ENCODE data around the gene LMBR1L. TPM values are rescaled to one million over a fixed set of nuclear protein-coding genes. Genes with fewer than 3 reads are reported as not detected.
A peak's percentile ranks its signal among the peaks of the same experiment; 100 is the strongest.

Gene LMBR1L
- polyA plus RNA-seq, 6 donors from 2014 or later = 42.4 to 93.6 (median 59.1) TPM

DNA sequence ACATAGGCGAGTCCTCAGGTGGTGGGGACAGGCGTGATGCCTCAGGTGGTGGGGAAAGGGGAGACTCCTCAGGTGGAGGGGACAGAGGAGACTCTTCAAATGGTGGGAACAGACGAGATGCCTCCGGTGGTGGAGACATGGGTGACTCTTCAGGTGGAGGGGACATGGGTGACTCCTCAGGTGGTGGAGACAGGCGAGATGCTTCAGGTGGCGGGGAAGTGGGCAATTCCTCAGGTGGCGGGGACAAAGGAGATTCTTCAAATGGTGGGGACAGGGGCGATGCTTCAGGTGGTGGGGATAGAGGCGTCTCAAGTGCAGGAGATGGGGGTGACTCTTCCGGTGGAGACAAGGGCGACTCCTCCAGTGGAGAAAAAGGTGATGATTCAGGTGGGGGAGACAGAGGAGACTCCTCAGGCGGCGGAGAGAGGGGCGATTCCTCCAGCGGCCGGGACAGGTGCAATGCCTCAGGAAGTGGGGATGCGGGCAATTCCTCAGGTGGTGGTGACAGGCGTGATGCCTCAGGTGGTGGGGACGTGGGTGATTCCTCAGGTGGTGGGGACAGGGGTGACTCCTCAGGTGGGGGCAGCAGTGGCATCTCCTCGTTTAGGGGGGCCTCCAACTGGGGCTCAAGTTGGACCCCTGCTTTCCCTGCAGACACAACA is 58.7 kb downstream of the LMBR1L start:
- Mint-ChIP-seq H3K4me1 (peaks cover 36 to 42% (median 41%) of the 10 kb centered on the region in 3 donors), H3K27me3 (no peaks in the 10 kb centered on the region), H3K4me3 (peak overlapping the region in 2 of 8 donors; percentile 22 to 53), H3K9me3 (no peaks in the 10 kb centered on the region), H3K27ac (peak overlapping the region in 3 of 6 donors; percentile 22 to 74 (median 40)), H3K36me3 (peaks cover 14 to 27% of the 10 kb centered on the region in 2 donors)
- DNase-seq = no peak
- no peak for ATAC-seq (ENCODE audit: low read depth in 2 of 2)

DNA sequence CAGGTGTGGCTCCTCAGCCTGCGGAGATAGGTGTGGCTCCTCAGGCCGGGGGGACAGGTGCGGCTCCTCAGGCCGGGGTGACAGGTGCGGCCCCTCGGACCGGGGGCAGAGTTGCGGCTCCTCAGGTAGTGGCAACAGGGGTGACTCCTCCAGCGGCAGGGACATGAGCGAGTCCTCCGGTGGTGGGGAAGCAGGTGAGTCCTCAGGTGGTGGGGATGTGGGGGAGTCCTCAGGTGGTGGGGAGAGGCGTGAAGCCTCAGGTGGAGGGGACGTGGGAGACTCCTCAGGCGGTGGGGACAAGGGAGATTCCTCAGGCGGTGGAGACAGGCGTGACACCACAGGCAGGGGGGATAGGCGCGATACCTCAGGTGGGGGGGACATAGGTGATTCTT is 59.3 kb downstream of the LMBR1L start:
- Mint-ChIP-seq H3K9me3 (no peaks in the 10 kb centered on the region), H3K4me1 (peaks cover 30 to 37% (median 36%) of the 10 kb centered on the region in 3 donors), H3K27me3 (no peaks in the 10 kb centered on the region), H3K27ac (peak overlapping the region in 3 of 6 donors; percentile 22 to 74 (median 40)), H3K4me3 (no peak overlapping the region), H3K36me3 (peaks cover 14 to 27% of the 10 kb centered on the region in 2 donors)
- ATAC-seq (ENCODE audit: low read depth in 2 of 2) = no peak
- DNase-seq = no peak

- no peak for DNase-seq
- Mint-ChIP-seq H3K27me3 (no peaks in the 10 kb centered on the region), H3K27ac (no peak overlapping the region), H3K4me1 (peaks cover 24 to 31% (median 29%) of the 10 kb centered on the region in 3 donors), H3K9me3 (no peaks in the 10 kb centered on the region), H3K36me3 (peaks cover 14 to 27% of the 10 kb centered on the region in 2 donors), H3K4me3 (no peak overlapping the region)
- ATAC-seq (ENCODE audit: low read depth in 2 of 2) = no peak
Measured at GRCh38 chr12:49050507-49051372, 59.9 kb downstream of the LMBR1L start.

GRCh38 chr12:49049566-49050224 is 61.0 kb downstream of the LMBR1L start:
- Mint-ChIP-seq H3K9me3 (no peaks in the 10 kb centered on the region), H3K27ac (no peak overlapping the region), H3K27me3 (no peaks in the 10 kb centered on the region), H3K4me3 (no peak overlapping the region), H3K36me3 (peaks cover 14 to 29% of the 10 kb centered on the region in 2 donors), H3K4me1 (peaks cover 14 to 21% (median 21%) of the 10 kb centered on the region in 3 donors)
- ATAC-seq (ENCODE audit: low read depth in 2 of 2) = no peak
- DNase-seq = no peak

DNA sequence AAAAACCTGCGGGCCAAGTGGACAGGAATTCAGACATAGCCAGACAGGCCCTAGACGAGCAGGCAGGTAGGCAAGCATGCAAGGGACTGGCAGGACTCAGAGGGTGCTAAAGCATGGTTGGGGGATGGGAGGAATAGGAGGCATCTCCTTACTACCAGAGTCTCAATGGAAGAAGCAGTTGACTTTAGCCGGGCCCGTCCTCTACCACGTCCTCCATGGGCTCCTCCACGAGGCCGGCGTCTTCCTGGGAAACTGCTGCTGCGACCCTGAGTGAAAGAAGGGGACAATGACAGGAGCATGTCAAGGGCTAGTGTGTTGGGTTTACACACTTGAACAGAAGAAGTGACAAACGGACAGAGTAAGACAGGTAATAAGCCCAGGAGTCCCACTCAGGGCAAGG is 61.7 kb downstream of the LMBR1L start:
- H3K4me1 Mint-ChIP-seq = peaks cover 7 to 25% (median 19%) of the 10 kb centered on the region in 3 donors
- H3K9me3 Mint-ChIP-seq = no peaks in the 10 kb centered on the region
- peaks cover 14 to 37% of the 10 kb centered on the region in 2 donors for H3K36me3 Mint-ChIP-seq
- no peaks in the 10 kb centered on the region for H3K27me3 Mint-ChIP-seq
- ATAC-seq (ENCODE audit: low read depth in 2 of 2) = no peak
- DNase-seq = no peak
- H3K27ac Mint-ChIP-seq = peak overlapping the region in 1 of 6 donors; percentile 67
- H3K4me3 Mint-ChIP-seq = no peak overlapping the region

Other genes with a start within 250 kb of the LMBR1L start
- 1 to 10 TPM; 2.0 to 3.8 (median 3.0) TPM for gene RND1, start 245.0 kb downstream of the LMBR1L start, polyA plus RNA-seq (ENCODE audit: low read depth in 6 of 6)
- gene FKBP11, start 185.4 kb downstream of the LMBR1L start, polyA plus RNA-seq (ENCODE audit: low read depth in 6 of 6) = 10 to 100 TPM; 29.3 to 35.6 (median 32.7) TPM
- gene ARF3, start 153.4 kb downstream of the LMBR1L start, polyA plus RNA-seq (ENCODE audit: low read depth in 6 of 6) = 10 to 100 TPM; 21.7 to 40.3 (median 25.8) TPM
- gene WNT10B, start 139.1 kb downstream of the LMBR1L start, polyA plus RNA-seq (ENCODE audit: low read depth in 6 of 6) = not detected
- under 1 TPM in 1 of 6 donors, not detected in 5; 0.23 TPM for gene WNT1, start 132.5 kb downstream of the LMBR1L start, polyA plus RNA-seq (ENCODE audit: low read depth in 6 of 6)
- under 1 TPM in 5 of 6 donors, not detected in 1; 0.12 to 0.52 (median 0.20) TPM for gene DDN, start 111.5 kb downstream of the LMBR1L start, polyA plus RNA-seq (ENCODE audit: low read depth in 6 of 6)
- 10 to 100 TPM; 36.2 to 76.2 (median 52.1) TPM for gene PRKAG1, start 92.1 kb downstream of the LMBR1L start, polyA plus RNA-seq (ENCODE audit: low read depth in 6 of 6)
- gene KMT2D, start 50.1 kb downstream of the LMBR1L start, polyA plus RNA-seq (ENCODE audit: low read depth in 6 of 6) = 10 to 100 TPM in 3 of 6 donors, 1 to 10 TPM in 3; 2.6 to 33.6 (median 9.7) TPM
- gene RHEBL1, start 40.9 kb downstream of the LMBR1L start, polyA plus RNA-seq (ENCODE audit: low read depth in 6 of 6) = 1 to 10 TPM; 4.5 to 8.6 (median 6.1) TPM
- gene DHH, start 16.0 kb downstream of the LMBR1L start, polyA plus RNA-seq (ENCODE audit: low read depth in 6 of 6) = not detected
- 100 to 1,000 TPM; 355 to 614 (median 402) TPM for gene TUBA1B, start 20.5 kb upstream of the LMBR1L start, polyA plus RNA-seq (ENCODE audit: low read depth in 6 of 6)
- gene TUBA1A, start 78.2 kb upstream of the LMBR1L start, polyA plus RNA-seq (ENCODE audit: low read depth in 6 of 6) = 100 to 1,000 TPM; 272 to 383 (median 304) TPM
- 10 to 100 TPM; 17.0 to 38.9 (median 31.9) TPM for gene TUBA1C, start 154.2 kb upstream of the LMBR1L start, polyA plus RNA-seq (ENCODE audit: low read depth in 6 of 6)
- not detected for gene PRPH, start 184.3 kb upstream of the LMBR1L start, polyA plus RNA-seq (ENCODE audit: low read depth in 6 of 6)
- 1 to 10 TPM in 1 of 6 donors, under 1 TPM in 1, not detected in 4; 0.86 to 2.1 TPM for gene TROAP, start 212.4 kb upstream of the LMBR1L start, polyA plus RNA-seq (ENCODE audit: low read depth in 6 of 6)
- not detected for gene C1QL4, start 226.3 kb upstream of the LMBR1L start, polyA plus RNA-seq (ENCODE audit: low read depth in 6 of 6)
- not detected for gene DNAJC22, start 236.0 kb upstream of the LMBR1L start, polyA plus RNA-seq (ENCODE audit: low read depth in 6 of 6)

All from naive B cell (primary cell).